Measurements from ENCODE around the gene TKFC.

TKFC gene

GRCh38 chr11:61368646-61369045 is 35.6 kb downstream of the TKFC start:
- no peaks in the 10 kb centered on the region for H4K20me1 ChIP-seq (ENCODE audit: insufficient read depth, low read length, poor library complexity, severe bottlenecking)
- H3K36me3 ChIP-seq (ENCODE audit: insufficient read depth, low read length) = peaks cover 55% of the 10 kb centered on the region
- no peak overlapping the region for H2AFZ ChIP-seq (ENCODE audit: low read length)
- H3K9me2 ChIP-seq (replicated peaks; ENCODE audit: low read depth, low read length) = no peaks in the 10 kb centered on the region
- H3K4me3 ChIP-seq (ENCODE audit: low read length, poor library complexity, severe bottlenecking) = no peak overlapping the region
- no peaks in the 10 kb centered on the region for H3K4me1 ChIP-seq (ENCODE audit: insufficient read depth, low read length, poor library complexity, severe bottlenecking)
- no peaks in the 10 kb centered on the region for H3K9me3 ChIP-seq (ENCODE audit: insufficient read depth, low read depth, low read length)
- H3K27me3 ChIP-seq (ENCODE audit: insufficient read depth, low read length, poor library complexity, severe bottlenecking) = no peaks in the 10 kb centered on the region
- H3K9ac ChIP-seq (ENCODE audit: low read depth, low read length, poor library complexity, severe bottlenecking) = no peak overlapping the region
- no peak overlapping the region for H3K4me2 ChIP-seq (ENCODE audit: low read depth, low read length, poor library complexity, severe bottlenecking)
- H3F3A ChIP-seq (ENCODE audit: low read depth) = no peaks in the 10 kb centered on the region
- H3K79me2 ChIP-seq (ENCODE audit: insufficient read depth, low read length) = peaks cover 15% of the 10 kb centered on the region
- TF ChIP-seq CTCF (conservative IDR thresholded peaks at IDR 0.05; ENCODE audit: low read length) = no peak
- no peak for TF ChIP-seq EZH2phosphoT487 (IDR thresholded peaks at IDR 0.05; ENCODE audit: borderline replicate concordance)

- H3K9ac ChIP-seq (ENCODE audit: low read depth, low read length, poor library complexity, severe bottlenecking) = no peak overlapping the region
- no peaks in the 10 kb centered on the region for H3K27me3 ChIP-seq (ENCODE audit: insufficient read depth, low read length, poor library complexity, severe bottlenecking)
- H3K79me2 ChIP-seq (ENCODE audit: insufficient read depth, low read length) = peaks cover 5% of the 10 kb centered on the region; the same call in 1 of the 2 replicates
- H3K4me2 ChIP-seq (ENCODE audit: low read depth, low read length, poor library complexity, severe bottlenecking) = no peak overlapping the region
- no peaks in the 10 kb centered on the region for H3K9me3 ChIP-seq (ENCODE audit: insufficient read depth, low read depth, low read length)
- H3F3A ChIP-seq (ENCODE audit: low read depth) = no peaks in the 10 kb centered on the region
- no peak overlapping the region for H2AFZ ChIP-seq (ENCODE audit: low read length)
- no peaks in the 10 kb centered on the region for H4K20me1 ChIP-seq (ENCODE audit: insufficient read depth, low read length, poor library complexity, severe bottlenecking)
- H3K36me3 ChIP-seq (ENCODE audit: insufficient read depth, low read length) = peaks cover 45% of the 10 kb centered on the region
- H3K4me3 ChIP-seq (ENCODE audit: low read length, poor library complexity, severe bottlenecking) = no peak overlapping the region
- TF ChIP-seq CTCF (conservative IDR thresholded peaks at IDR 0.05; ENCODE audit: low read length) (no peak), EZH2phosphoT487 (IDR thresholded peaks at IDR 0.05; ENCODE audit: borderline replicate concordance) (no peak)
- H3K9me2 ChIP-seq (replicated peaks; ENCODE audit: low read depth, low read length) = no peaks in the 10 kb centered on the region
- no peaks in the 10 kb centered on the region for H3K4me1 ChIP-seq (ENCODE audit: insufficient read depth, low read length, poor library complexity, severe bottlenecking)
Observed at GRCh38 chr11:61369372-61370348, 36.6 kb downstream of the TKFC start.

DNA sequence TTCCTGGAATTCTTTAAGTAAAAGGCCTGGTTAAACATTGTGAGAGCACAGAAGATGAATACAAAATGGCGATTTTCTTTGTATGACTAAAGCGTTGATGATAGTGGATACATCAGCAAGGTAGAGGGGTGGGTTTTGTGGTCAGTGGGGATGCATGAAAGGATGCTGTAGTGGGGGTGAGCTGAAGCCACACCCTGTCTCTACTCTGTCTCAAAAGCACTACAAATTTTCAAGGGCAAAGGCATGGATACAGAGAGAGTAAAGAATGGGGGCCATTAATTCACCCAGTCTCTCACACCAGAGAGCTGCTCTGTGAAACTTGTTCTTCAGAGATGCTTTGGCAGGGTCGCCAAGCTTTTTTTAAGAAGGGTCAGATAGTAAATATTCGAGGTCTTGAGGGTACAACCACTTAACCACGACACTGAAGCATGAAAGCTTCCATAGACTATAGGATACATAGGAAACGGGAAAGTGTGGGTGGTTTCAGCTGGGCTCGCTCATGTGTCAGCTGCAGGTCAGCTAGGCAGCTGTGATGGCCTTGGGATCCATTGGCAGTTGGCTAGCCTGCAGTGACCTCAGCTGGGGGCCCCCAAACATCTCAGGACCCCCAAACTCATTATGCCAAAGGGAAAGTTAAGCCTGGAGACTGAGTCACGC is 37.4 kb downstream of the TKFC start:
- Histone ChIP-seq H3K9ac (ENCODE audit: low read depth, low read length, poor library complexity, severe bottlenecking) (no peak overlapping the region), H2AFZ (ENCODE audit: low read length) (no peak overlapping the region), H3K4me2 (ENCODE audit: low read depth, low read length, poor library complexity, severe bottlenecking) (no peak overlapping the region), H3K9me3 (ENCODE audit: insufficient read depth, low read depth, low read length) (no peaks in the 10 kb centered on the region), H3K9me2 (replicated peaks; ENCODE audit: low read depth, low read length) (no peaks in the 10 kb centered on the region), H3K4me3 (ENCODE audit: low read length, poor library complexity, severe bottlenecking) (no peak overlapping the region), H3F3A (ENCODE audit: low read depth) (no peaks in the 10 kb centered on the region), H3K4me1 (ENCODE audit: insufficient read depth, low read length, poor library complexity, severe bottlenecking) (no peaks in the 10 kb centered on the region), H4K20me1 (ENCODE audit: insufficient read depth, low read length, poor library complexity, severe bottlenecking) (no peaks in the 10 kb centered on the region), H3K27me3 (ENCODE audit: insufficient read depth, low read length, poor library complexity, severe bottlenecking) (no peaks in the 10 kb centered on the region), H3K36me3 (ENCODE audit: insufficient read depth, low read length) (peaks cover 42% of the 10 kb centered on the region), H3K79me2 (ENCODE audit: insufficient read depth, low read length) (peaks cover 5% of the 10 kb centered on the region; the same call in 1 of the 2 replicates)
- TF ChIP-seq CTCF (conservative IDR thresholded peaks at IDR 0.05; ENCODE audit: low read length) (no peak), EZH2phosphoT487 (IDR thresholded peaks at IDR 0.05; ENCODE audit: borderline replicate concordance) (no peak)

All from Loucy (cell line).